CD4-positive, alpha-beta T cell treated with Interleukin-10 for 1 hour (primary cell): ENCODE data around the gene PRSS21.

Experiments used
- DNase-seq: peaks from one replicate; pipeline ENCODE4 v3.0.0-alpha.2; 2020

PRSS21 gene

DNA sequence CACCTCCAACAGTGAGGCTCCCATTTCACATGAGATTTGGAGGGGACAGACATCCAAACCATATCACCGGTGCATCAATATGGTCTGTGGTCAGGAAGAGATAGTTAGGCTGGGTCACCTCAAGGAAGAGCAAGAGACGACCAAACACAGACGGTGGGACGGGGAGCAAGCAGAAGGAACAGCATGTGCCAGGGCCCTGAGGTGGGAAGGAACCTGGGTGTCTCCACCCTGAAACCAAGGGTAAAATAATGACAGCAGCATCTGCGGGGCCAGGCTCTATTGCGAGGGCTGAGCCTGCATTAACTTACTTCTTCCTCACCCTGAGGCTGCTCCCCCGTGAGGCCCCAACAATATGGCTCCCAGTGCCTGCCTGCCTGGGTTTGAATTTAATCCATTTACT is 8.9 kb upstream of the PRSS21 start:
- DNase-seq = no peak

DNA sequence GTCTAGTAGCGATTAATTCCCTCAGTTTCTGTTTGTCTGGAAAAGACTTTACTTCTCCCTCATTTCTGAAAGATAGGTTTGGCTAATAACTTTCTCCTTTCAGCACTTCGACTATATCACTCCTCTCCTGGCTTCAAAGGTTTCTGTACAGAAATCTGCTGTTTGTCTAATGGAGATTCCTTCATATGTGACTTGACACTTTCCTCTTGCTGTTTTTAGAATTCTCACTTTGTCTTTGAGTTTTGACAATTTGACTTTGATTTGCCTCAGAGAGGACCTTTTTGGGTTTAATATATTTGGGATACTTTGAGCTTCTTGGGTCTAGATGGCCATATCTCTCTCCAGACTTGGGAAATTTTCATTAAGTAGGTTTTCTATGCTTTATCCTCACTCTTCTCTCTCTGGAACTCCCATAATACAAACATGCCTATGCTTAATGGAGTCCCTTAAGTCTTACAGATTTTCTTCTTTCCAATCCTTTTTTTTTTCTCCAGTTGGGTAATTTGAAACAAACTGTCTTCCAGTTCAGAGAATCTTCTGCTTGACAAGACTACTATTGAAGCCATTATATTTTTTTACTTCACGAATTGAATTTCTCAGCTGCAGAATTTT is 7.8 kb upstream of the PRSS21 start:
- no peak for DNase-seq

DNA sequence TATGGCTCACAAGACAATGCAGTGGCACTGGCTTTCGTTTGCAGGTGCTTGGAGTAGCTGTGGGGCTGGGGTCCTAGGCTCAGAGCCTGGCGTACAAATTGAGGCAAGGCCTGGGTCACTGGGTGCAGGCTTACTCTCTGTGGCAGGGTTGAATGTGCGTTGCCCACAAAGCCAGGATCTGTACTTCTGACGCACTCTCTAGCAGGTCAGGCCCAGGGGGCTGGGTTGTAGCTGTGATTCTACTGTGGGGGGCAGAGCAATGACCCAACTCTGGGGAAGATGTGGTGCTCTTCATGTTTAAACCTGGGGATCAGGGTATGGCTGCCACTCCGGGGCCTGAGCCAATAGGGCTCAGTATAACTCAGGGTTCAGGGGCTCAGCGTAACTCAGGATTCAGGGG is 6.4 kb upstream of the PRSS21 start:
- no peak for DNase-seq

DNA sequence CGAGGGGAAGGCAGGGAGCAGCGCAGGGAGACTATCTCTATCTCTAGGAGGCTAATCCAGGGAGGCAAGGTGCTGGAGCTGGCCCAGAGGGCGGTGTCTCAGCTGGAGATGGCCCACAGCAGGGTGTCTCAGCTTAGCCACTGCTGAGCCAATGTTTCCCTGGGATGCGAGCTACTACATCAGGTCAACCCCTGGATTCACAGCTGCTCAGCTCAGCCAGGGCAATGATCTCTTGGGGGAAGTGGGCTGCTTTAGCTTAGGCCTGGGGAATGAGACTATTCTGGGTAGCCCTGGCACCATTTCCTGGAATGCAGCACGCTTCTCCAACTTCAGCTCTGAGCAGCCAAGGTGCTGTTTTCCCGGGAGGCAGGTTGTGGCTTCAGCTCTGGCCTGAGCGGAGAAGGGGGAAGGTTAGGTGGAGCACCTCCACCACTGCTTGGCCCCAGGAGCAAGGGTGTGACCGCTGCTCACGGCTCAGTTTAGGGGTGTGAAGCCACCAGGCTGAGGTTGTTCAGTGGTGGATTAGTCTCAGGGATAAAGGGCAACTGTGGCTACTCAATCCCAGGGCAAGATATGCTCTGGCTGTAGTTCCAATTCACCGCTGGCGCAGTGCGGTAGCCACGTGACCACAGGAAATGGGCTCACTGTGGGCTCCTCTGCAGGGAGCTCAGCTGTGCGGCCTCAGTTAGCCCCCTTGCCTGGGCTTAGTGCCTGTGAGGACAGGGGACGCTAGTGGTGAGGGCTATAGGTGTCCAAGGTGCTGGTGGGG is 5.2 kb upstream of the PRSS21 start:
- DNase-seq = no peak

DNA sequence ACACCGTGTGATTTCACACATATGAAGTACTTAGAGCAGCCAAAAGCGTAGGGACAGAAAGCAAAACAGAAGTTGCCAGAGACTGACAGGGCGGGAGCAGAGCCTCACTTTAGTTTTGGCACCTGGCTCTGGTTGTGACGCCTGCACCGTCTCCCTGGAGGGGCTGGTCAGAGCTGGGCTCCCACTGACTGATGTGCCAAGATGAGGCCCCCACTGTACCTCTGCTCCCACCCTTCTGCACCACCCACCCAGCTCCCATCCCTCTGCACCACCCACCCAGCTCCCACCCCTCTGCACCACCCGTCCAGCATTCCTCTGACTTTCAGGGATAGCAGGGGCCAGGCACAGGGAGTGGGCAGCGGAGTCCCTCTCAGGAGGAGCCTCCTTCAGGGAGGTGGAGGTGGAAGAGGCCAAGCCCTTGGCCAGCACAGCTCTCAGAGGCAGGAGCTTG is 3.2 kb upstream of the PRSS21 start:
- DNase-seq = no peak

DNA sequence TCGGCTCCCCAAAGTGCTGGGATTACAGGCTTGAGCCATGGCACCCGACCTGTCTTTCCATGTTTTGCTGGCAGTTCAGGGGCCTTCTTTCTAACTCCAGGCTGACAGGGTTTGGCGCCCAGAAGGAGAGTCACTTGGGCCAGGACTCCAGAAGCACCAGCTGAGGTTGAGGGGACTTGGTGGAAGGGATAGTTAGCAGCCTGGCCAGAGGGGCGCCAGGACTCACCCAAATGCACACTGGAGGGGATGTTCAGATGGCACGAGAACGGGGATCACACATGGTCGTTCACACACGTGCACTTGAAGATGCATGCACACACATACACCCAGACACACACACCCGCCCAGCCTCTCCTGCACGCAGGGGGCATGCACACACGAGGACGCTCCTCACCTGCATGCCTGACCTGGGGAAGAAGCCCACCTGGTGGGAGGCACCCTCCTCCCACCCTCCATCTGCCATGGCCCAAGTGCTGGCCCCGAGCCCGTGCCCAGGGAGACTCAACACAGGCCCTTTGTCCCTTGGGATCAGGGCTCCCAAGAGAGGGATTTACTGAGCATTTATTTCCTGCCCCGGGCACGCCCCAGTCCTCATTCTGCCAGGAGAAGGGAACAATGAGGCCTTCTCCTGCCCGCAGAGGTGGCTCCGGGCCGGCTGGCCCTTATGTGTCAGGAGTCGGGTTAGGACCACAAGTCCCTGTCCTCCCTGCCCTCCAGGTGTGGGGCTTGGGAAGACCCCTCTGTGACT is 2.3 kb upstream of the PRSS21 start:
- no peak for DNase-seq

DNA sequence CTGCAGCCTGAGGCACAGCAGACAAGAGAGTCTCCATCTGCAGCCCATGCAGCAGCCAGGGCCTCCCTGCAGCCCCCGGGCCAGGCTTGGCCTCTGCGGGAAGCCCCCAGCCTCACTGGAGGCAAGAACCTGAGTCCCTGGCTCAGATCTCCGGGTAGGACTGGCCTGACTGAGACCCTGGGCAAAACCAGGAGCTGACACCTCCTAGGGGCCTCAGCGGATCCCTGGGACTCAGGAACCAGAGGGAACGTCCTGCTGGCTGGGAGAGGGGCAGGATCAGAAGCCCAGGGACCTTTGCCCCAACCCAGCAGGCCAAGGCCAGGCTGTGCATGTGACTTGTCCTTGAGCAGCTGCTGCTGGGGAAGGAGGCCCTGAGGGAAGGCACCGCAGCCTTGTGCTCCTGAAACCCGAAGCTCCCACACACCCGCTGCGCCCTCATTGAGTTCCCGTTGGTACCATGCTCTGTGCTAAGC is 1.7 kb upstream of the PRSS21 start:
- DNase-seq = no peak

DNA sequence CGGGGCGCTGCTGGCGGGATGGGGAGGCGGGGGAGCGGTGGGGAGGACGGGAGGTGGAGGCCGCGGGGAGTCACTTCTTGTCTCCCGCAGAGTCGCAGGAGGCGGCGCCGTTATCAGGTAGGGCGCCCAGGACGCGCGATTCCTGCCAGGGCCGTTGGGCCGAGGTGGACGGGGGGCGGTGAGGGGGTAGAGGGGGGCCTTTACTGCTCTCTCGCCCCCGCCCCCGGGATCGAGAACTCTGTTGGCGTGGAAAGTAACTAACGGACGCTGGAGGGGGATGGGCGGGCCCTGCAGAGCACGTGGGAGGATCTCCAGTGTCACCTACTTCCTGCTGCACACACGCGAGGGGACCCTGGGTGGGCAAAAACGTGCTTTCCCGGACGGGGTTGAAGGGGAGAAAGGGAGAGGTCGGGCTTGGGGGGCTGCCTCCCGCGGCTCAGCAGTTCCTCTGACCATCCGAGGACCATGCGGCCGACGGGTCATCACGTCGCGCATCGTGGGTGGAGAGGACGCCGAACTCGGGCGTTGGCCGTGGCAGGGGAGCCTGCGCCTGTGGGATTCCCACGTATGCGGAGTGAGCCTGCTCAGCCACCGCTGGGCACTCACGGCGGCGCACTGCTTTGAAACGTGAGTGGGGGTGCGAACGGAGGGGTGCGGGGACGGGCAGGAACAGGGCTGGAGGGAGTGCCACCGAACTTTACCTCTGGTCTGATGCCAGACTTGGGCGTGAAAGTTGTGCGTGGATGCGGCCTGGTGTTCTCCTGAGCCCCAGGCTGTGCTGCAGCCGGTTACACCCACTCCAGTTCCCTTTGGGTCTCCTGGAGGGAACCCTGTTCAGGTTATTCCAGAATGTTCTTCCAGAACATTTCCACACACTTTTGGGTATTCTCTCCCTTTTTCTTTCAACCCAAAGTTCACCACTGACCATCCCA is 569 bp downstream of the PRSS21 start:
- no peak for DNase-seq

DNA sequence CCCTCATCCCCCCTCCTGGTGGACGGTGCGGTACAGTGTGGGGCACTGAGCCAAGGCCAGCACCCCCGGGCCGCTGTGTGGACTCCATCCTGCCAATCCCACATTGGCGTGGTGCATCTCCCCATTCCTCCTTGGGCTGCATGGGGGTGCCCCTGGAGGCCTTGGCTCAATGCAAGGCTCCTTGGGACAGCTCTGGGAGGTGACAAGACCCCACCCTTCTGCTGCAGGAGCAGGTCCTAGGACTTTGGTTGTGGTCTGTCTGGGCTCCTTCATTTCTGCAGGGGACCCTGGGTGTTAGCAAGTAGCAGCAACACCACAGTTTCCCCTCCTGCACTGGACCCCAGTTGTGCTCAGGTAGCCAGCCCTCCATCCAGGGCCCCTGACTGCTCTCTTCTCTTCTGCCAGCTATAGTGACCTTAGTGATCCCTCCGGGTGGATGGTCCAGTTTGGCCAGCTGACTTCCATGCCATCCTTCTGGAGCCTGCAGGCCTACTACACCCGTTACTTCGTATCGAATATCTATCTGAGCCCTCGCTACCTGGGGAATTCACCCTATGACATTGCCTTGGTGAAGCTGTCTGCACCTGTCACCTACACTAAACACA is 1.3 kb downstream of the PRSS21 start:
- DNase-seq = no peak

DNA sequence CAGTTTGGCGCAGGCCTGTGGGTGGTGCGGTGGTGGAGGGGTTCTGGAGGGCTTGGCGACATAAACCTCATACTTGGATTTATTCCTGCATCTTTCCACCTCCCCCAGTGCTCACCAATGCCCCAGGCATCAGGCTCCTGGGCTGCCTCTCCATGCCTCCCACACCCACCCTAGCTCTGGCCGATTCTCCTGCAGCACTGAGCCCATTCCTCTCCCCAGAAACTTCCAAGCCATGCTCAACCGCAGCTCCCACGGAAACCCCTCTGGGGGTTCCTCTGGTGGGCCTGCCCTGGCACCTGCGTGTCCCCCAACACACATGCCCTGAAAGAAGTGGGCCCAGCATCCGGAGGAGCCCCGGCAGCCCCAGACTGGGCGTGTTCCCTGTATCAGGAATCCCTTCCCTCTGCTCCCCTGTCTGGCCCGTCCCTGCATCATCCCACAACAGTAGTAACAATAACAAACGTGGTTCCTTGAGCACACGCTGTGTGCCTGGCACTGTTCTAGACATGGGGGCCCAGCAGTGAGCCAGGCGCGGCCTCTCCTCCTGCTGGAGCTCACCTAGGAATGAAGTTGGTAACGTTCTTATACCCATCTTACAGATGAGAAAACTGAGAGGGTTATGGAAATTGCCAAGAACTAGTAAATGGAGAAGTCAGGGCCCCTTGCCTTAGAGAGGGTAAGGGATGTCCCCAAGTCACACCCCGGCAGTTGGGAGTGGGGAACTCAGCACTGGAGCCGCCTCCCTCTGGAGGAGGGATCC is 2.3 kb downstream of the PRSS21 start:
- DNase-seq = no peak

DNA sequence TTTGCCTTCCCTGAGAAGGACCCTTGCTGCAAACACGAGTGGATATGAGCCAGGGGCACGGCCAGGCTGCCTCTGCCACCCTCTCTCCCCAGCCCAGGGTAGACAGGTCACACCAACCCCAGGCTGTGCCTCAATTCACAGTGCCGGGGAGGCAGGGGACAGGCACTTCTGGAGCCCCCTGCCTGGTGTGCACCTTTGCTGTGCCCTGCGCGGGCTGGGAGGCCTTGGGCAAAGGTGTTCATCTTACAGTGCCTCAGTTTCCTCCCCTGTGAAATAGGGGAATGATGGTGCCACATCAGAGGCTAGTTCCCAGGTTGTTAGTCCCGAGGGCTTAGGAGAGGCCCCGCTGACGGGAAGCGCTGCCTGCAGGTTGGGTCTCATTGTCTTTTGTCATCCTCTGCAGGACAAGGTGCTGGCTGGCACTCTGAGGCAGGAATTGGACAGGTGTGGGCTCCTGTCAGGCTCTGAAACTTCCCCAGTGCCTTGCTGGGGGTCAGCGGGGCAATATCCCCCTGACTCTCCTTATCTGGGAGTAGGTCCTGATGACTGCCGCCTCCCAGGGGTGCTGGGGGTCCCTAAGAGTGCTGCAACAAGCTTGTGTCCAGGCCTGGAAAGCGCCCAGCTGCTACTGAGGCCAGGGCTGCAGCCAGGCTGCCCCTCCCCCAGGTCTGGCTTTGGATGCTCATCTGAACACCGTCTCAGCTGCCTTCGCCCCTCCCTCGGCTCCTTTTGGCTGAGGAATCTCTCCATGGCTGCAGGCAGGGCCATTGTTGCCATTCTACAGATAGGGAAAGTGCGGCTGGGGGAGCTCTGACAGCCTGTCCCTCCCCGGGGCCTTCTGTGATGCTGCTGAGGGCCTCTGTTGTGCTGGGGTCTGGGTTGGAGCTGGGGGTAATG is 3.1 kb downstream of the PRSS21 start:
- no peak for DNase-seq

DNA sequence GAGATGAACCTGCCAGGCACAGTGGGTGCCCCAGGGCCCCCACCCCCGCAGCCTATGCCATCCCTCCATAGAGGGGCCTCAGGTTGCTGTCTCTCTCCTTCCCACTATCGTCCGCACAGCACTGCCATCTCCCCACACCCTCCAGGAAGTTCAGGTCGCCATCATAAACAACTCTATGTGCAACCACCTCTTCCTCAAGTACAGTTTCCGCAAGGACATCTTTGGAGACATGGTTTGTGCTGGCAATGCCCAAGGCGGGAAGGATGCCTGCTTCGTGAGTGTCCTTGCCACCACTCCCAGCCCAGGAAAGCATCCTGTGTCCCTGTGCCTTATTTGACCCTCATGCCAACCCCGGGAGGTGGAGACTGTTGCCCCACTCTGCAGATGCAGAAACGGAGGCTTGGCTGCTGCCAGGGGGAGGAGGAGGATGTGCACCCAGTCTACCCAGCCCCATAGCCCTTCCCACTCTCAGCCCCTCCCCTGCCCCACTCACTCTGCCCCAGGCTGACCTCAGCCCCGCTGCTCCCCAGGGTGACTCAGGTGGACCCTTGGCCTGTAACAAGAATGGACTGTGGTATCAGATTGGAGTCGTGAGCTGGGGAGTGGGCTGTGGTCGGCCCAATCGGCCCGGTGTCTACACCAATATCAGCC is 3.9 kb downstream of the PRSS21 start:
- no peak for DNase-seq

DNA sequence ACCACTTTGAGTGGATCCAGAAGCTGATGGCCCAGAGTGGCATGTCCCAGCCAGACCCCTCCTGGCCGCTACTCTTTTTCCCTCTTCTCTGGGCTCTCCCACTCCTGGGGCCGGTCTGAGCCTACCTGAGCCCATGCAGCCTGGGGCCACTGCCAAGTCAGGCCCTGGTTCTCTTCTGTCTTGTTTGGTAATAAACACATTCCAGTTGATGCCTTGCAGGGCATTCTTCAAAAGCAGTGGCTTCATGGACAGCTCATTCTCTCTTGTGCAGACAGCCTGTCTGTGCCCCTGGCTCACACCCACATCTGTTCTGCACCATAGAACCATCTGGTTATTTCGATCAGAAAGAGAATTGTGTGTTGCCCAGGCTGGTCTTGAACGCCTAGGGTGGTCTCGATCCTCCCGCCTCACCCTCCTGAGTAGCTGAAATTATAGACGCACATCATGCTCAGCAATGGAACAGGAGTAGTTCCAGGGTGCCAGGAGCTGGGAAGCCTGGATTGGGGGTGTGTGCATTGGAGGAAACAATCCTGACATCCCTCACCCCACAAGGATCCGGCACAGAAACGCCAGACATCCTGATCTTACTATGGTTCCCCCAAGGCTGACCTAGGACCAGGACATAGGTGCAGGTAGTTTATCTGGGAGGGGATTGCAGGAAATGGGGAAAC is 4.6 kb downstream of the PRSS21 start:
- no peak for DNase-seq

DNA sequence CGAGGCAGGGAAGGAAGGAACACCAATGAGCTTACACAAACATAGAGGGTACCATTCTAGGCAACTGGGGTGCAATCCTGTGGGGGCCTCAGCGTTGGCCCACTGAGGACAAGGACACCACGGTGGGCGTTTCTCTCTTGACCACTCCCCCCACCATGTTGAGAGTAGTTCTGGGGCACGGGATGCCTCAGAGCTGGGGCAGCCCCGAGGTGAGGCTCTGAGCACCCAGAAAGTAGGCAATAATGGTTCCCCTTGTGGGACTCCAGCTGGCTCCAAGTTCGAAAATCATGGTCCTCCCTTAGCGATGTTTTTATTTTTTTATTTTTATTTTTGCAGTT is 5.1 kb downstream of the PRSS21 start:
- DNase-seq = no peak

DNA sequence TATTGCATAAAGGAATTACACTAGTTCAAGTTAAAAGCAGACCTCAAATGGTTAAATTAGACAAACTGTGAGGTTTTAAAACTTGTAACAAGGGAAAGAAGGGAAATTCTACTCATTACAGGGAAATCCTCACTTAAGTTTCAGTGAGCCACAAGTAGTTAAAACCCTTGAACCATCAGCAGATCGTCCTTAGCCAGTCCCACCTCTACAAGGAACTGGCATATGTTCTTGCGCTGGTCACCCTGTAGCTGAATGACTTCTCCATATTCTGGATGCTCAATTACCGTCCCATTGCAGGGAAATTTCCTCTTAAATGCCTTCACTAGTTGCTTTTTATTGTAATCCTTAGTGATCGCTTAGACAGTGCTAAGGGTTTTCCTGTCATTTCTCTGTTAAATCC is 5.5 kb downstream of the PRSS21 start:
- no peak for DNase-seq

DNA sequence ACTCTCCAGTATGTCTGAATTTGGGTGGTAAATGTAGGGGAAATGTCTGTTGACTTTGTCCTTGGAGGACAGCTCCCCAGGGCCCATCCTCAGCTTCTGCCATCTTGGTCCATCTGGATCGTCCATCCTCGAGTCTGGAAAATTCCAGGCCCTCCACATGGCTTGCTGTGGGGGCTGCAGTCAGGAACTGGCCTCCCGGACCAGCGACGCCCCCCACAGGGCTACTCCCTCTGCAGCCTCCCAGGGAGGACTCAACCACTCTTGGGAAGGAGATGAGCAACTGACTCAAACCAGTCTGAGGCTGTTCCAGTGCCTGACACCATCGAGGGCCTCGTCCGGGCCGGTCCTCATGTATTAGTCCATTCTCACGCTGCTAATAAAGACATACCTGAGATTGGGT is 7.6 kb downstream of the PRSS21 start:
- DNase-seq = no peak

DNA sequence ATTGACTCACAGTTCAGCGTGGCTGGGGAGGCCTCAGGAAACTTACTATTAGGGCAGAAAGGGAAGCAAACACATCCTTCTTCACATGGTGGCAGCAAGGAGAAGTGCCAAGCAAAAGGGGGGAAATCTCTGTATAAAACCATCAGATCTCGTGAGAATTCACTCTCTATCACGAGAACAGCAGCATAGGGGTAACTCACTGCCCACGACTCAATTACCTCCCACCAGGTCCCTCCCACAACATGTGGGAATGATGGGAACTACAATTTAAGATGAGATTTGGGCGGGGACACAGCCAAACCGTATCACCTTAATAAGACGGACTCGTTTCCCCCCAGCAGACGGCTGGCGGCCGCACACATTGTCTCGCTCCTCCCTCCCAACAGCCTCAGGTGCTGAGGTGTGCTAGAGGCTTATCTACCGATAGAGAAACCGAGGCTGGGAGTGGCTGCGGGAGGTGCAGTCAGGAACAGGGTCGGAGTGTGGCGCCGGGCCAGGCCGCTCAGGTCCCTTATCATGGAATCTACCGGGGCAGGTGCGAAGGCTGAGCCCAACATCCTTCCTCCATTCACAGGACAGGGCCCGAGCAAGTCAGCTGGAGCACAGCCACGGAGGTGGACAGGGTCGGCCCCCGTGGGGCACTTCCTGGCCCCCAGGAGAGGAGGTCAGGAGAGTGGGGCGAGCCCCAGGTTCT is 8.2 kb downstream of the PRSS21 start:
- DNase-seq = no peak

DNA sequence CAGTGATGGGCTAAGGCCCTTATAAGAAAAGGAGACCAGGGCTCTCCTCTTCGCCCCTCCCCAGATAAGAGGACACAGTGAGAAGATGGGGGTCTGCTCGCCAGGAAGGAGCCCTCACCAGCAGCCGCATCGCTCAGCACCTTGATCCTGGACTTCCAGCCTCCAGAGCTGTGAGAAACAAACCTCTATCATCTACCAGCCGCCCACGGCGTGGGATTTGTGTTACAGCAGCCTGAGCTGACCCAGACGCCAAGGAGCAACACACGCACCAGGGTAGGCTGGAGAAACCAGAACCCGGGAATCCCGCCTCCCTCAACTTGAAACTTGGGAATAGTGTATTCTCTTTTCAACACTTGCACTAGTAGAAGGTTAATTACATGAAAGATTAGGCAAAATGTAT is 8.9 kb downstream of the PRSS21 start:
- no peak for DNase-seq
